ENCODE data around the gene RPL37.
"Not testable (repeated sequence)": the region's sequence is repeated elsewhere in the genome, so short reads cannot be mapped to it uniquely, and the experiment has no call there.

Gene RPL37

GRCh38 chr5:40833712-40834229, 1.3 kb downstream of the RPL37 start:
- no peak for DNase-seq

- DNase-seq = no peak
Observed at GRCh38 chr5:40832345-40832744, 2.7 kb downstream of the RPL37 start.

GRCh38 chr5:40831346-40832210, 3.4 kb downstream of the RPL37 start:
- no peak for DNase-seq

GRCh38 chr5:40829748-40830533, 5.1 kb downstream of the RPL37 start:
- no peak for DNase-seq

- no peak for DNase-seq
Observed at GRCh38 chr5:40828690-40829661, 6.0 kb downstream of the RPL37 start.

- DNase-seq = no peak
Observed at GRCh38 chr5:40828021-40828631, 6.9 kb downstream of the RPL37 start.

GRCh38 chr5:40827188-40827977, 7.6 kb downstream of the RPL37 start:
- DNase-seq = no peak

- DNase-seq = no peak
Observed at GRCh38 chr5:40826489-40827187, 8.4 kb downstream of the RPL37 start.

- DNase-seq = not testable (repeated sequence)
Observed at GRCh38 chr5:40825461-40826043, 9.5 kb downstream of the RPL37 start.

- DNase-seq = no peak
Observed at GRCh38 chr5:40823459-40823858, 11.6 kb downstream of the RPL37 start.

GRCh38 chr5:40813698-40814281, 21.2 kb downstream of the RPL37 start:
- DNase-seq = no peak

- DNase-seq = no peak
Observed at GRCh38 chr5:40812125-40812524, 22.9 kb downstream of the RPL37 start.

- no peak for DNase-seq
Observed at GRCh38 chr5:40801771-40802562, 33.1 kb downstream of the RPL37 start.

GRCh38 chr5:40799258-40799657, 35.8 kb downstream of the RPL37 start:
- no peak for DNase-seq

GRCh38 chr5:40798801-40799210, 36.2 kb downstream of the RPL37 start:
- no peak for DNase-seq

GRCh38 chr5:40798012-40798800, 36.8 kb downstream of the RPL37 start, which contains the start of gene PRKAA1:
Gene PRKAA1 (minus strand): TSS chr5:40798374. CDS start chr5:40798189, 185 bp downstream.
- DNase-seq = peak; percentile 96

- peak; percentile 91 for DNase-seq
Observed at GRCh38 chr5:40797273-40798011, 37.6 kb downstream of the RPL37 start.

Data from activated effector memory CD4-positive, alpha-beta T cell treated with anti-CD3 and anti-CD28 coated beads, Interleukin-2, amount 50 U/mL, for 16 hours (primary cell).